Fibroblast of lung (primary cell): Measurements from ENCODE around the gene UGGT2. TPM values are rescaled to one million over a fixed set of nuclear protein-coding genes. Genes with fewer than 3 reads are reported as not detected.

Source experiments
- DNase-seq, 2 donors: peaks; one replicate each; pipeline versions ENCODE4 v3.0.0 to v3.0.0-alpha.2; 2010; ENCODE audit warnings: low read depth in 2 of 2
- H2AFZ ChIP-seq: 2 replicates; pipeline ENCODE4 v1.5.1; 2012; ENCODE audit warnings: low read length, control low read depth, inconsistent platforms
- H3K27ac ChIP-seq: 2 replicates; pipeline ENCODE4 v1.5.1; 2011; ENCODE audit warnings: low read length, control low read depth; ENCODE audit not compliant: insufficient read depth
- H3K27me3 ChIP-seq: 2 replicates; pipeline ENCODE4 v1.5.1; 2011; ENCODE audit warnings: mild to moderate bottlenecking, low read length; ENCODE audit not compliant: control insufficient read depth, insufficient read depth
- H3K36me3 ChIP-seq: 2 replicates; pipeline ENCODE4 v1.5.1; 2011; ENCODE audit warnings: low read length; ENCODE audit not compliant: control insufficient read depth, insufficient read depth
- H3K4me1 ChIP-seq: 2 replicates; pipeline ENCODE4 v1.5.1; 2011; ENCODE audit warnings: low read length; ENCODE audit not compliant: control insufficient read depth, insufficient read depth; ENCODE audit errors: extremely low read depth
- H3K4me2 ChIP-seq: 2 replicates; pipeline ENCODE4 v1.5.1; 2011; ENCODE audit warnings: low read length, control low read depth; ENCODE audit not compliant: insufficient read depth; ENCODE audit errors: extremely low read depth
- H3K4me3 ChIP-seq, 4 experiments: fragments of 200-600 bp in 1 of 4; sonication (generic) in 1 of 4; replicated peaks in 1 of 4; 2 replicates each; pipeline ENCODE4 v1.5.1; 2011 to 2016; ENCODE audit warnings: low read length in 4 of 4, low read depth in 3 of 4, mild to moderate bottlenecking in 3 of 4, control low read depth in 2 of 4, inconsistent platforms in 1 of 4, mixed read lengths in 1 of 4; ENCODE audit not compliant: insufficient read depth in 1 of 4; ENCODE audit errors: control extremely low read depth in 1 of 4
- H3K79me2 ChIP-seq: 2 replicates; pipeline ENCODE4 v1.5.1; 2012; ENCODE audit warnings: mild to moderate bottlenecking, low read length, inconsistent platforms; ENCODE audit not compliant: control insufficient read depth, insufficient read depth
- H3K9ac ChIP-seq: 2 replicates; pipeline ENCODE4 v1.5.1; 2011; ENCODE audit warnings: mild to moderate bottlenecking, low read length, control low read depth; ENCODE audit not compliant: insufficient read depth
- H3K9me3 ChIP-seq: 2 replicates; pipeline ENCODE4 v1.5.1; 2012; ENCODE audit warnings: low read depth, low read length; ENCODE audit not compliant: control insufficient read depth, insufficient read depth
- H4K20me1 ChIP-seq: 2 replicates; pipeline ENCODE4 v1.5.1; 2011; ENCODE audit warnings: low read length; ENCODE audit not compliant: control insufficient read depth, insufficient read depth; ENCODE audit errors: extremely low read depth
- EZH2 ChIP-seq: IDR thresholded peaks from 2 replicates; pipeline ENCODE4 v1.5.1; 2012; ENCODE audit warnings: low read length, control low read depth, mild to moderate bottlenecking; ENCODE audit errors: missing control alignments
- polyA plus RNA-seq, 2 donors: library from polyadenylated mRNA; depleted of rRNA in 1 of 2; stranded (reverse) in 1 of 2; unstranded in 1 of 2; fragments of >200 nt; gene quantifications; 2 replicates each; pipeline ENCODE4 v1.2.1, GENCODE V29; 2011 to 2012; ENCODE audit warnings: missing spikeins in 1 of 2
- total RNA-seq: library from RNA; depleted of rRNA; stranded (reverse); fragments of >200 nt; gene quantifications from 2 replicates; pipeline ENCODE4 v1.2.1, GENCODE V29; 2014
- TF ChIP-seq, protein P1 (sequence below), 2 donors: IDR thresholded peaks in 1 of 2; conservative IDR thresholded peaks in 1 of 2; 1 replicate in 1 of 2; 2 replicates in 1 of 2; pipeline ENCODE4 v1.5.1; 2011 to 2012; ENCODE audit warnings: low read length in 2 of 2, control low read depth in 1 of 2, inconsistent platforms in 1 of 2, low read depth in 1 of 2, mild to moderate bottlenecking in 1 of 2

Gene UGGT2
- total and polyA plus RNA-seq, 2 donors (not counting 1 experiment from before 2014, with no cell fraction given): 26.3 to 47.2 TPM

- H3K9me3 ChIP-seq: no peaks in the 10 kb centered on the region
- H3K36me3 ChIP-seq: no peaks in the 10 kb centered on the region
- TF ChIP-seq, protein P1, sequence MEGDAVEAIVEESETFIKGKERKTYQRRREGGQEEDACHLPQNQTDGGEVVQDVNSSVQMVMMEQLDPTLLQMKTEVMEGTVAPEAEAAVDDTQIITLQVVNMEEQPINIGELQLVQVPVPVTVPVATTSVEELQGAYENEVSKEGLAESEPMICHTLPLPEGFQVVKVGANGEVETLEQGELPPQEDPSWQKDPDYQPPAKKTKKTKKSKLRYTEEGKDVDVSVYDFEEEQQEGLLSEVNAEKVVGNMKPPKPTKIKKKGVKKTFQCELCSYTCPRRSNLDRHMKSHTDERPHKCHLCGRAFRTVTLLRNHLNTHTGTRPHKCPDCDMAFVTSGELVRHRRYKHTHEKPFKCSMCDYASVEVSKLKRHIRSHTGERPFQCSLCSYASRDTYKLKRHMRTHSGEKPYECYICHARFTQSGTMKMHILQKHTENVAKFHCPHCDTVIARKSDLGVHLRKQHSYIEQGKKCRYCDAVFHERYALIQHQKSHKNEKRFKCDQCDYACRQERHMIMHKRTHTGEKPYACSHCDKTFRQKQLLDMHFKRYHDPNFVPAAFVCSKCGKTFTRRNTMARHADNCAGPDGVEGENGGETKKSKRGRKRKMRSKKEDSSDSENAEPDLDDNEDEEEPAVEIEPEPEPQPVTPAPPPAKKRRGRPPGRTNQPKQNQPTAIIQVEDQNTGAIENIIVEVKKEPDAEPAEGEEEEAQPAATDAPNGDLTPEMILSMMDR (conservative IDR thresholded peaks at IDR 0.05 in 1 of 2, IDR thresholded peaks at IDR 0.05 in 1 of 2; ENCODE audit: low read depth in 1 of 2, low read length in 2 of 2): no peak
- no peak for TF ChIP-seq EZH2
- H3K4me2 ChIP-seq: no peak overlapping the region
- DNase-seq: peak; percentile 23
- H3K79me2 ChIP-seq: no peaks in the 10 kb centered on the region
- H3K9ac ChIP-seq: no peak overlapping the region
- H3K4me3 ChIP-seq: no peak overlapping the region
- no peaks in the 10 kb centered on the region for H4K20me1 ChIP-seq
- no peak overlapping the region for H2AFZ ChIP-seq
- no peak overlapping the region for H3K27ac ChIP-seq
- no peaks in the 10 kb centered on the region for H3K27me3 ChIP-seq
- no peaks in the 10 kb centered on the region for H3K4me1 ChIP-seq
These were observed 96.5 kb downstream of the UGGT2 start for GRCh38 chr13:95956589-95957148.

- DNase-seq: no peak
- no peak overlapping the region for H3K9ac ChIP-seq
- TF ChIP-seq, protein P1 (conservative IDR thresholded peaks at IDR 0.05 in 1 of 2, IDR thresholded peaks at IDR 0.05 in 1 of 2; ENCODE audit: low read depth in 1 of 2, low read length in 2 of 2): no peak
- TF ChIP-seq EZH2: no peak
- H3K4me3 ChIP-seq: no peak overlapping the region
- H3K36me3 ChIP-seq: no peaks in the 10 kb centered on the region
- no peak overlapping the region for H3K27ac ChIP-seq
- no peaks in the 10 kb centered on the region for H3K27me3 ChIP-seq
- H3K4me1 ChIP-seq: no peaks in the 10 kb centered on the region
- H4K20me1 ChIP-seq: no peaks in the 10 kb centered on the region
- no peaks in the 10 kb centered on the region for H3K79me2 ChIP-seq
- H3K4me2 ChIP-seq: no peak overlapping the region
- H2AFZ ChIP-seq: no peak overlapping the region
- no peaks in the 10 kb centered on the region for H3K9me3 ChIP-seq
These were observed 97.5 kb downstream of the UGGT2 start for GRCh38 chr13:95955719-95956118.

DNA sequence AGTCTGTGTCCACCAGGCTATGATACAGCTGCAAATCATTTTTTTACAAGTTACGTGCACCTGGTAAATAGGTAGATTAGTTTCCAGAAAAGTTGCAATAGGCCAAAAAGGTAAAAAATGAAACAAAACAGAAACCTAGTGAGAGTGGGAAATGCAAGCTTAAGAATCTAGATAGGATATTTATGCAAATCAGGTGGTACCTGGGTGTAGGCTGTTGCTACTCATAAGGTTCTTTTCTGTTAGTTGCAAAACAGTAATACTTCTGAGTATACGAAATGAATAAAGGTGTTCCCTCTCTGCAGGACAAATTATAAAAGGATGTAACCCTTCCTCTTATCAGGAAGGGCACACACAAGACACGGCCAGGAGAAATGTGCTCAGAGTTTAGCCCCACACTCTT lies 97.9 kb downstream of the UGGT2 start:
- Histone ChIP-seq H3K9ac (no peak overlapping the region), H3K27me3 (no peaks in the 10 kb centered on the region), H3K36me3 (no peaks in the 10 kb centered on the region), H3K4me2 (no peak overlapping the region), H3K79me2 (no peaks in the 10 kb centered on the region), H3K4me1 (no peaks in the 10 kb centered on the region), H3K9me3 (no peaks in the 10 kb centered on the region), H4K20me1 (no peaks in the 10 kb centered on the region), H3K27ac (no peak overlapping the region), H2AFZ (no peak overlapping the region), H3K4me3 (no peak overlapping the region)
- no peak for TF ChIP-seq EZH2
- TF ChIP-seq, protein P1 (conservative IDR thresholded peaks at IDR 0.05 in 1 of 2, IDR thresholded peaks at IDR 0.05 in 1 of 2; ENCODE audit: low read depth in 1 of 2, low read length in 2 of 2): no peak
- DNase-seq: no peak
